Upper lobe of right lung (tissue), 1 donor: ENCODE results near the gene RAB3GAP1. TPM values are rescaled to one million over a fixed set of nuclear protein-coding genes. Genes with fewer than 3 reads are reported as not detected.

ENCODE experiments used
- ATAC-seq: fragments of 200-7000 bp; cut with Tn5 transposase; one replicate; pipeline ENCODE4 v1.9.1; 2020; ENCODE audit warnings: mild to moderate bottlenecking, moderate library complexity
- DNase-seq: peaks from one replicate; pipeline ENCODE4 v3.0.0-alpha.2; 2020
- H3K27ac ChIP-seq: fragments of 200-600 bp; one replicate; pipeline ENCODE4 v1.8.0; 2022
- H3K27me3 ChIP-seq: fragments of 200-600 bp; one replicate; pipeline ENCODE4 v1.8.0; 2022; ENCODE audit warnings: mild to moderate bottlenecking
- H3K36me3 ChIP-seq: fragments of 200-600 bp; one replicate; pipeline ENCODE4 v1.8.0; 2022
- H3K4me1 ChIP-seq: fragments of 200-600 bp; one replicate; pipeline ENCODE4 v1.8.0; 2022
- H3K4me3 ChIP-seq: fragments of 200-600 bp; one replicate; pipeline ENCODE4 v1.8.0; 2022; ENCODE audit warnings: mild to moderate bottlenecking
- H3K9me3 ChIP-seq: fragments of 200-600 bp; one replicate; pipeline ENCODE4 v1.8.0; 2022
- CTCF ChIP-seq: fragments of 200-600 bp; IDR thresholded peaks from one replicate; pipeline ENCODE4 v1.8.0; 2022; ENCODE audit warnings: antibody characterized with exemption
- intact Hi-C: fragments of 100-400 bp; cut with DNase I; formaldehyde crosslinking; loops from one replicate; pipeline ENCODE4 v1.11.0; 2022
- total RNA-seq: library from RNA; stranded (reverse); fragmentation: NEBNext Ultra II Directional; extraction: Animal tissue kit (Norgen Biotek cat#: 25700); gene quantifications from one replicate; pipeline ENCODE4 v1.2.1, GENCODE V29; 2021
- donor health status: DM: no; HTN: yes; CAD: no; lungs with severe emphysema.

The RAB3GAP1 gene
- total RNA-seq, 1 donor from 2014 or later, result 47.8 TPM

- DNase-seq (no peak), ATAC-seq (no peak)
- H3K9me3 ChIP-seq, result no peaks in the 10 kb centered on the region
- TF ChIP-seq CTCF, result no peak
- intact Hi-C loops, result no loop called here
- H3K36me3 ChIP-seq, result no peaks in the 10 kb centered on the region
- peaks cover 2% of the 10 kb centered on the region for H3K4me1 ChIP-seq
- H3K27ac ChIP-seq, result no peak overlapping the region
- H3K4me3 ChIP-seq, result no peak overlapping the region
- no peaks in the 10 kb centered on the region for H3K27me3 ChIP-seq
Measured at GRCh38 chr2:135048122-135048521, 4.0 kb upstream of the RAB3GAP1 start.

- Histone ChIP-seq H3K4me3 (no peak overlapping the region), H3K36me3 (no peaks in the 10 kb centered on the region), H3K4me1 (peaks cover 21% of the 10 kb centered on the region), H3K27ac (no peak overlapping the region), H3K27me3 (no peaks in the 10 kb centered on the region), H3K9me3 (no peaks in the 10 kb centered on the region)
- ATAC-seq, result no peak
- no peak for TF ChIP-seq CTCF
- intact Hi-C loops, result no loop called here
- no peak for DNase-seq
Measured at GRCh38 chr2:135050132-135050531, 2.0 kb upstream of the RAB3GAP1 start.

- Histone ChIP-seq H3K27ac (no peak overlapping the region), H3K4me1 (peaks cover 21% of the 10 kb centered on the region), H3K27me3 (no peaks in the 10 kb centered on the region), H3K36me3 (no peaks in the 10 kb centered on the region), H3K4me3 (no peak overlapping the region), H3K9me3 (no peaks in the 10 kb centered on the region)
- TF ChIP-seq CTCF, result no peak
- no peak for ATAC-seq
- no peak for DNase-seq
- intact Hi-C loops, result no loop called here
Measured at GRCh38 chr2:135050684-135051083, 1.4 kb upstream of the RAB3GAP1 start.

GRCh38 chr2:135052997-135053474, 944 bp downstream of the RAB3GAP1 start:
- DNase-seq (no peak), ATAC-seq (no peak)
- no peak for TF ChIP-seq CTCF
- Histone ChIP-seq H3K4me1 (peaks cover 31% of the 10 kb centered on the region), H3K9me3 (no peaks in the 10 kb centered on the region), H3K27ac (peak overlapping the region; percentile 94), H3K4me3 (peak overlapping the region; percentile 83), H3K27me3 (no peaks in the 10 kb centered on the region), H3K36me3 (peaks cover 6% of the 10 kb centered on the region)
- intact Hi-C loops, result no loop called here

GRCh38 chr2:135055182-135055786, 3.2 kb downstream of the RAB3GAP1 start:
- no peak overlapping the region for H3K27ac ChIP-seq
- H3K4me1 ChIP-seq, result peaks cover 31% of the 10 kb centered on the region
- peaks cover 10% of the 10 kb centered on the region for H3K36me3 ChIP-seq
- no peak for TF ChIP-seq CTCF
- intact Hi-C loops, result no loop called here
- no peaks in the 10 kb centered on the region for H3K27me3 ChIP-seq
- H3K4me3 ChIP-seq, result no peak overlapping the region
- DNase-seq (no peak), ATAC-seq (no peak)
- no peaks in the 10 kb centered on the region for H3K9me3 ChIP-seq

- TF ChIP-seq CTCF, result no peak
- peaks cover 25% of the 10 kb centered on the region for H3K36me3 ChIP-seq
- H3K4me1 ChIP-seq, result peaks cover 31% of the 10 kb centered on the region
- DNase-seq, result no peak
- intact Hi-C loops, result no loop called here
- ATAC-seq, result no peak
- H3K27me3 ChIP-seq, result no peaks in the 10 kb centered on the region
- no peak overlapping the region for H3K27ac ChIP-seq
- H3K4me3 ChIP-seq, result no peak overlapping the region
- no peaks in the 10 kb centered on the region for H3K9me3 ChIP-seq
Measured at GRCh38 chr2:135056790-135057189, 4.7 kb downstream of the RAB3GAP1 start.
